Upper lobe of left lung (tissue), 4 donors: ENCODE measurements around the gene FAM219B.

Experiments
- CTCF ChIP-seq, 6 experiments: fragments of 450-650 bp in 4 of 6; fragments of 200-600 bp in 2 of 6; sonication (generic) in 2 of 6; IDR thresholded peaks; one replicate each; pipeline ENCODE4 v1.5.1; 2016 to 2019; ENCODE audit warnings: antibody characterized with exemption in 6 of 6
- EP300 ChIP-seq, 4 donors: sonication (generic); formaldehyde crosslinking; IDR thresholded peaks; one replicate each; pipeline ENCODE4 v1.5.1; 2017; ENCODE audit warnings: antibody characterized with exemption in 4 of 4, control low read depth in 2 of 4
- POLR2A ChIP-seq, 4 donors: fragments of 450-650 bp; IDR thresholded peaks; one replicate each; pipeline ENCODE4 v1.5.1; 2016 to 2017; ENCODE audit warnings: antibody characterized with exemption in 4 of 4, mild to moderate bottlenecking in 2 of 4
- POLR2AphosphoS5 ChIP-seq, 2 donors: sonication (generic); formaldehyde crosslinking; IDR thresholded peaks; one replicate each; pipeline ENCODE4 v1.5.1; 2017; ENCODE audit warnings: antibody characterized with exemption in 2 of 2

- TF ChIP-seq CTCF (IDR thresholded peaks at IDR 0.05) (no peak), POLR2AphosphoS5 (IDR thresholded peaks at IDR 0.05) (no peak), EP300 (IDR thresholded peaks at IDR 0.05) (no peak), POLR2A (IDR thresholded peaks at IDR 0.05) (no peak)
Measured at GRCh38 chr15:74951006-74951405, 44.4 kb upstream of the FAM219B start.
